ENCODE results near the gene DENND4C. TPM values are rescaled to one million over a fixed set of nuclear protein-coding genes. Genes with fewer than 3 reads are reported as not detected.
"Not testable (repeated sequence)": the region's sequence is repeated elsewhere in the genome, so short reads cannot be mapped to it uniquely, and the experiment has no call there.

Gene DENND4C
- total and polyA plus RNA-seq, 2 donors (not counting 1 experiment from before 2014, with no cell fraction given): 27.4 to 87.0 TPM

DNA sequence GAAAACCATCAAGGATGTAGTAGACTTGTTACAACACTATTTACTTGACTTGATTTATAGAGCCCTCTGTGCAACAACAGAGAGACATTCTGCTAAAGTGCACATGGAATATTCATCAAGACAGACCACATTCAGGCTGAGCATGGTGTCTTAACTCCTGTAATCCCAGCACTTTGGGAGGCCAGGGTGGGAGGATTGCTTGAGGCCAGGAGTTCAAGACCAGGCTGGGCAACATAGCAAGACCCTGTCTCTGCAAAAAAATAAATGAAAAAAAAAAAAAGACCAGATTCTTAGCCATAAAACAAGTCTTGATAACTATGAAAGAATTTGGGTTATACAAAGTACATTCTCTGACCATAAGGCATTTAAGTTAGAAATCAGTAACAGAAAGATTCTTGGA, 25.3 kb downstream of the DENND4C start:
- TF ChIP-seq, protein P1, sequence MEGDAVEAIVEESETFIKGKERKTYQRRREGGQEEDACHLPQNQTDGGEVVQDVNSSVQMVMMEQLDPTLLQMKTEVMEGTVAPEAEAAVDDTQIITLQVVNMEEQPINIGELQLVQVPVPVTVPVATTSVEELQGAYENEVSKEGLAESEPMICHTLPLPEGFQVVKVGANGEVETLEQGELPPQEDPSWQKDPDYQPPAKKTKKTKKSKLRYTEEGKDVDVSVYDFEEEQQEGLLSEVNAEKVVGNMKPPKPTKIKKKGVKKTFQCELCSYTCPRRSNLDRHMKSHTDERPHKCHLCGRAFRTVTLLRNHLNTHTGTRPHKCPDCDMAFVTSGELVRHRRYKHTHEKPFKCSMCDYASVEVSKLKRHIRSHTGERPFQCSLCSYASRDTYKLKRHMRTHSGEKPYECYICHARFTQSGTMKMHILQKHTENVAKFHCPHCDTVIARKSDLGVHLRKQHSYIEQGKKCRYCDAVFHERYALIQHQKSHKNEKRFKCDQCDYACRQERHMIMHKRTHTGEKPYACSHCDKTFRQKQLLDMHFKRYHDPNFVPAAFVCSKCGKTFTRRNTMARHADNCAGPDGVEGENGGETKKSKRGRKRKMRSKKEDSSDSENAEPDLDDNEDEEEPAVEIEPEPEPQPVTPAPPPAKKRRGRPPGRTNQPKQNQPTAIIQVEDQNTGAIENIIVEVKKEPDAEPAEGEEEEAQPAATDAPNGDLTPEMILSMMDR (conservative IDR thresholded peaks at IDR 0.05 in 1 of 2, IDR thresholded peaks at IDR 0.05 in 1 of 2; ENCODE audit: low read depth in 1 of 2, low read length in 2 of 2): no peak
- no peak for TF ChIP-seq EZH2 (IDR thresholded peaks at IDR 0.05; ENCODE audit: low read length, missing control alignments)
- no peak overlapping the region for H3K4me3 ChIP-seq (replicated peaks in 1 of 4; ENCODE audit: control extremely low read depth in 1 of 4, insufficient read depth in 1 of 4, low read depth in 3 of 4, low read length in 4 of 4)
- H4K20me1 ChIP-seq (ENCODE audit: control insufficient read depth, extremely low read depth, insufficient read depth, low read length): no peaks in the 10 kb centered on the region
- DNase-seq (ENCODE audit: low read depth in 2 of 2): no peak
- H2AFZ ChIP-seq (ENCODE audit: low read length): no peak overlapping the region
- H3K27me3 ChIP-seq (ENCODE audit: control insufficient read depth, insufficient read depth, low read length): no peaks in the 10 kb centered on the region
- H3K4me2 ChIP-seq (ENCODE audit: extremely low read depth, insufficient read depth, low read length): no peak overlapping the region
- H3K36me3 ChIP-seq (ENCODE audit: control insufficient read depth, insufficient read depth, low read length): no peaks in the 10 kb centered on the region
- no peaks in the 10 kb centered on the region for H3K9me3 ChIP-seq (ENCODE audit: control insufficient read depth, insufficient read depth, low read depth, low read length)
- peaks cover 26% of the 10 kb centered on the region for H3K79me2 ChIP-seq (ENCODE audit: control insufficient read depth, insufficient read depth, low read length)
- no peak overlapping the region for H3K27ac ChIP-seq (ENCODE audit: insufficient read depth, low read length)
- H3K4me1 ChIP-seq (ENCODE audit: control insufficient read depth, extremely low read depth, insufficient read depth, low read length): no peaks in the 10 kb centered on the region
- no peak overlapping the region for H3K9ac ChIP-seq (ENCODE audit: insufficient read depth, low read length)

DNA sequence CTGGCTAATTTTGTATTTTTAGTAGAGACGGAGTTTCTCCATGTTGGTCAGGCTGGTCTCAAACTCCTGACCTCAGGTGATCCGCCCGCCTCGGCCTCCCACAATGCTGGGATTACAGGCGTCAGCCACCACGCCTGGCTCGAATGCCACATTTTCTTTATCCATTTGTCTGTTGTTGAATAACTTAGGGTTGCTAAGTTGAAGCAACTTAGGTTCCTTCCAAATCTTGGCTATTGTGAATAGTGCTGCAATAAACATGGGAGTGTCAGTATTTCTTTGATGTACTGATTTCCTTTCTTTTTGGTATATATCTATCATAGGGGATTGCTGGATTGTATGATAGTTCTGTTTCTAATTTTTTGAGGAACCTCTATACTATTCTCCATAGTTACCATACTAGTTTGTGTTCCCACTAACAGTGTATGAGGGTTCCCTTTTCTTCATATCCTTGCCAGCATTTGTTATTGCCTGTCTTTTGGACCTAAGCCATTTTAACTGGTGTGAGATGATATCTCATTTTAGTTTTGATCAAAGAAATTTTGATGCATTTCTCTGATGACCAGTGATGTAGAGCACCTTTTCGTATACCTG, 29.3 kb downstream of the DENND4C start:
- H3K4me2 ChIP-seq (ENCODE audit: extremely low read depth, insufficient read depth, low read length); H2AFZ ChIP-seq (ENCODE audit: low read length); H3K4me3 ChIP-seq (replicated peaks in 1 of 4; ENCODE audit: control extremely low read depth in 1 of 4, insufficient read depth in 1 of 4, low read depth in 3 of 4, low read length in 4 of 4); DNase-seq (ENCODE audit: low read depth in 2 of 2); H3K9ac ChIP-seq (ENCODE audit: insufficient read depth, low read length); H3K4me1 ChIP-seq (ENCODE audit: control insufficient read depth, extremely low read depth, insufficient read depth, low read length); H4K20me1 ChIP-seq (ENCODE audit: control insufficient read depth, extremely low read depth, insufficient read depth, low read length); H3K36me3 ChIP-seq (ENCODE audit: control insufficient read depth, insufficient read depth, low read length); H3K27ac ChIP-seq (ENCODE audit: insufficient read depth, low read length); H3K27me3 ChIP-seq (ENCODE audit: control insufficient read depth, insufficient read depth, low read length); H3K9me3 ChIP-seq (ENCODE audit: control insufficient read depth, insufficient read depth, low read depth, low read length): not testable (repeated sequence)
- peaks cover 19% of the 10 kb centered on the region for H3K79me2 ChIP-seq (ENCODE audit: control insufficient read depth, insufficient read depth, low read length)

DNA sequence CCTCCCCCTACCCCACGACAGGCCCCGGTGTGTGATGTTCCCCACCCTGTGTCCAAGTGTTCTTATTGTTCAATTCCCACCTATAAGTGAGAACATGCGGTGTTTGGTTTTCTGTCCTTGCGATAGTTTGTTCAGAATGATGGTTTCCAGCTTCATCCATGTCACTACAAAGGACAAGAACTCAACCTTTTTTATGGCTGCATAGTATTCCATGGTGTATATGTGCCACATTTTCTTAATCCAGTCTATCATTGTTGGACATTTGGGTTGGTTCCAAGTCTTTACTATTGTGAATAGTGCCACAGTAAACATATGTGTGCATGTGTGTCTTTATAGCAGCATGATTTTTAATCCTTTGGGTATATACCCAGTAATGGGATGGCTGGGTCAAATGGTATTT, 35.1 kb downstream of the DENND4C start:
- H3K36me3 ChIP-seq (ENCODE audit: control insufficient read depth, insufficient read depth, low read length); H3K4me1 ChIP-seq (ENCODE audit: control insufficient read depth, extremely low read depth, insufficient read depth, low read length); H3K4me3 ChIP-seq (replicated peaks in 1 of 4; ENCODE audit: control extremely low read depth in 1 of 4, insufficient read depth in 1 of 4, low read depth in 3 of 4, low read length in 4 of 4); H3K27me3 ChIP-seq (ENCODE audit: control insufficient read depth, insufficient read depth, low read length); H3K9ac ChIP-seq (ENCODE audit: insufficient read depth, low read length); DNase-seq (ENCODE audit: low read depth in 2 of 2); H4K20me1 ChIP-seq (ENCODE audit: control insufficient read depth, extremely low read depth, insufficient read depth, low read length); H3K4me2 ChIP-seq (ENCODE audit: extremely low read depth, insufficient read depth, low read length); H2AFZ ChIP-seq (ENCODE audit: low read length); H3K27ac ChIP-seq (ENCODE audit: insufficient read depth, low read length); H3K9me3 ChIP-seq (ENCODE audit: control insufficient read depth, insufficient read depth, low read depth, low read length): not testable (repeated sequence)
- H3K79me2 ChIP-seq (ENCODE audit: control insufficient read depth, insufficient read depth, low read length): peaks cover 32% of the 10 kb centered on the region

DNA sequence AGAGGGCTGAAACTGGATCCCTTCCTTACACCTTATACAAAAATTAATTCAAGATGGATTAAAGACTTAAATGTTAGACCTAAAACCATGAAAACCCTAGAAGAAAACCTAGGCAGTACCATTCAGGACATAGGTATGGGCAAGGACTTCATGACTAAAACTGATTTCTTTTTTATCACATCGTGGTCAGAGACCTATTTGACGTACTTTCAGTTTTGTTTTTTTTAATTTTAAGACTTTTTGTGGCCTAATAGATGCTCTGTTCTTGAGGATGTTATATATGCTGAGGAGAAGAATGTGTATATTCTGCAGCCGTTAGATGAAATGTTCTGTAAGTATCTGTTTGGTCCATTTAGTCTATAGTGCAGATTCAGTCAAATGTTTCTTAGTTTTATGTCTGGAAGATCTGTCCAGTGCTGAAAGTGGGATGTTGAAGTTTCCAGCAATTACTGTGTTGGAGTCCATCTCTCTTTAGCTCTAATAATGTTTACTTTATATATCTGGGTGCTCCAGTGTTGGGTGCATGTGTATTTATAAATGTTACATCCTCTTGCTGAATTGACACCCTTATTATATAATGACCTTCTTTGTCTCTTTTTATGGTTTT, 36.4 kb downstream of the DENND4C start:
- not testable (repeated sequence) for H3K9ac ChIP-seq (ENCODE audit: insufficient read depth, low read length); H3K36me3 ChIP-seq (ENCODE audit: control insufficient read depth, insufficient read depth, low read length); H3K27me3 ChIP-seq (ENCODE audit: control insufficient read depth, insufficient read depth, low read length); H4K20me1 ChIP-seq (ENCODE audit: control insufficient read depth, extremely low read depth, insufficient read depth, low read length); DNase-seq (ENCODE audit: low read depth in 2 of 2); H3K4me2 ChIP-seq (ENCODE audit: extremely low read depth, insufficient read depth, low read length); H3K4me1 ChIP-seq (ENCODE audit: control insufficient read depth, extremely low read depth, insufficient read depth, low read length); H2AFZ ChIP-seq (ENCODE audit: low read length); H3K9me3 ChIP-seq (ENCODE audit: control insufficient read depth, insufficient read depth, low read depth, low read length); H3K27ac ChIP-seq (ENCODE audit: insufficient read depth, low read length); H3K4me3 ChIP-seq (replicated peaks in 1 of 4; ENCODE audit: control extremely low read depth in 1 of 4, insufficient read depth in 1 of 4, low read depth in 3 of 4, low read length in 4 of 4)
- H3K79me2 ChIP-seq (ENCODE audit: control insufficient read depth, insufficient read depth, low read length): peaks cover 27% of the 10 kb centered on the region

Data from fibroblast of lung (primary cell).